Left lung (tissue), 10 donors: ENCODE measurements around the gene CNIH3. TPM values are rescaled to one million over a fixed set of nuclear protein-coding genes. Genes with fewer than 3 reads are reported as not detected.

Experiments
- ATAC-seq: fragments of 200-7000 bp; cut with Tn5 transposase; one replicate; pipeline ENCODE4 v1.9.1; 2020; ENCODE audit warnings: moderate library complexity
- DNase-seq, 4 donors: peaks; one replicate each; pipeline ENCODE4 v3.0.0-alpha.2; 2013 to 2020
- H3K27ac ChIP-seq, 2 donors: fragments of 200-600 bp; sonication (generic) in 1 of 2; one replicate each; pipeline versions ENCODE4 v1.5.0 to v1.8.0; 2020 to 2021
- H3K27me3 ChIP-seq, 2 donors: fragments of 200-600 bp; sonication (generic) in 1 of 2; one replicate each; pipeline versions ENCODE4 v1.5.0 to v1.8.0; 2020 to 2021
- H3K36me3 ChIP-seq, 2 donors: fragments of 200-600 bp; sonication (generic) in 1 of 2; one replicate each; pipeline versions ENCODE4 v1.5.0 to v1.8.0; 2020 to 2021
- H3K4me1 ChIP-seq, 2 donors: fragments of 200-600 bp; one replicate each; pipeline ENCODE4 v1.8.0; 2021
- H3K4me3 ChIP-seq, 2 donors: fragments of 200-600 bp; sonication (generic) in 1 of 2; one replicate each; pipeline versions ENCODE4 v1.5.0 to v1.8.0; 2020 to 2021; ENCODE audit warnings: mild to moderate bottlenecking in 1 of 2
- H3K9me3 ChIP-seq, 2 donors: fragments of 200-600 bp; sonication (generic) in 1 of 2; one replicate each; pipeline versions ENCODE4 v1.5.0 to v1.8.0; 2020 to 2021
- CTCF ChIP-seq, 2 donors: fragments of 200-600 bp; sonication (generic) in 1 of 2; IDR thresholded peaks; one replicate each; pipeline versions ENCODE4 v1.5.0 to v1.8.0; 2021; ENCODE audit warnings: antibody characterized with exemption in 2 of 2
- intact Hi-C, 2 donors: fragments of 100-400 bp; cut with DNase I; formaldehyde crosslinking; loops; one replicate each; pipeline versions ENCODE4 v1.11.2 to v1.14.2; 2022
- polyA plus RNA-seq, 6 donors: library from polyadenylated mRNA; unstranded; fragments of 120-200 nt; gene quantifications; one replicate each; pipeline ENCODE4 v1.2.1, GENCODE V29; 2013; ENCODE audit not compliant: insufficient read length in 6 of 6
- total RNA-seq, 2 donors: library from RNA; stranded (reverse); fragmentation: NEBNext Ultra II Directional; extraction: Animal tissue kit (Norgen Biotek cat#: 25700); gene quantifications; one replicate each; pipeline ENCODE4 v1.2.1, GENCODE V29; 2021
- donor health status: DM: no; HTN: yes; CAD: no.
- donor health status: DM: no; HTN: no; CAD: no.

Gene CNIH3
- total and polyA plus RNA-seq, 8 donors, result 2.5 to 9.4 (median 7.3) TPM

GRCh38 chr1:224783006-224783651, 167.0 kb downstream of the CNIH3 start:
- no peak for DNase-seq
- intact Hi-C loops, result no loop called here
- ATAC-seq, result no peak
- no peaks in the 10 kb centered on the region for H3K36me3 ChIP-seq
- H3K9me3 ChIP-seq, result no peaks in the 10 kb centered on the region
- no peak overlapping the region for H3K4me3 ChIP-seq
- H3K27me3 ChIP-seq, result no peaks in the 10 kb centered on the region
- no peaks in the 10 kb centered on the region for H3K4me1 ChIP-seq
- TF ChIP-seq CTCF (IDR thresholded peaks at IDR 0.05), result no peak
- no peak overlapping the region for H3K27ac ChIP-seq

- Histone ChIP-seq H3K36me3 (no peaks in the 10 kb centered on the region), H3K27me3 (no peaks in the 10 kb centered on the region), H3K4me3 (no peak overlapping the region), H3K4me1 (no peaks in the 10 kb centered on the region), H3K9me3 (no peaks in the 10 kb centered on the region), H3K27ac (no peak overlapping the region)
- ATAC-seq, result no peak
- no peak for DNase-seq
- no peak for TF ChIP-seq CTCF (IDR thresholded peaks at IDR 0.05)
- intact Hi-C loops, result no loop called here
Measured at GRCh38 chr1:224784265-224785039, 168.3 kb downstream of the CNIH3 start.

GRCh38 chr1:224785040-224785328, 168.9 kb downstream of the CNIH3 start:
- no peaks in the 10 kb centered on the region for H3K4me1 ChIP-seq
- H3K27ac ChIP-seq, result no peak overlapping the region
- H3K9me3 ChIP-seq, result no peaks in the 10 kb centered on the region
- ATAC-seq, result no peak
- intact Hi-C loops, result no loop called here
- DNase-seq, result no peak
- no peaks in the 10 kb centered on the region for H3K27me3 ChIP-seq
- no peak for TF ChIP-seq CTCF (IDR thresholded peaks at IDR 0.05)
- H3K36me3 ChIP-seq, result no peaks in the 10 kb centered on the region
- H3K4me3 ChIP-seq, result no peak overlapping the region

GRCh38 chr1:224785622-224786021, 169.5 kb downstream of the CNIH3 start:
- Histone ChIP-seq H3K36me3 (no peaks in the 10 kb centered on the region), H3K4me3 (no peak overlapping the region), H3K27me3 (no peaks in the 10 kb centered on the region), H3K4me1 (no peaks in the 10 kb centered on the region), H3K27ac (no peak overlapping the region), H3K9me3 (no peaks in the 10 kb centered on the region)
- ATAC-seq (no peak), DNase-seq (no peak)
- intact Hi-C loops, result no loop called here
- no peak for TF ChIP-seq CTCF (IDR thresholded peaks at IDR 0.05)

- Histone ChIP-seq H3K4me1 (no peaks in the 10 kb centered on the region), H3K36me3 (no peaks in the 10 kb centered on the region), H3K27ac (no peak overlapping the region), H3K27me3 (no peaks in the 10 kb centered on the region), H3K4me3 (no peak overlapping the region), H3K9me3 (no peaks in the 10 kb centered on the region)
- intact Hi-C loops, result no loop called here
- TF ChIP-seq CTCF (IDR thresholded peaks at IDR 0.05), result no peak
- ATAC-seq (no peak), DNase-seq (no peak)
Measured at GRCh38 chr1:224786533-224787250, 170.6 kb downstream of the CNIH3 start.
